Testis (tissue), 3 donors: Measurements from ENCODE around the gene FOXL2NB. TPM values are rescaled to one million over a fixed set of nuclear protein-coding genes. Genes with fewer than 3 reads are reported as not detected.

Experiments
- DNase-seq: peaks from one replicate; pipeline ENCODE4 v3.0.0-alpha.2; 2019
- H3K27ac ChIP-seq, 2 donors: fragments of 200-600 bp; sonication (generic); one replicate each; pipeline ENCODE4 v1.5.1; 2019
- H3K27me3 ChIP-seq: fragments of 200-600 bp; sonication (generic); one replicate; pipeline ENCODE4 v1.5.1; 2019
- H3K36me3 ChIP-seq: fragments of 200-600 bp; sonication (generic); one replicate; pipeline ENCODE4 v1.5.1; 2017; ENCODE audit warnings: low read depth; ENCODE audit errors: missing control alignments
- H3K4me1 ChIP-seq: fragments of 200-600 bp; sonication (generic); one replicate; pipeline ENCODE4 v1.5.1; 2019
- H3K4me3 ChIP-seq, 2 donors: fragments of 200-600 bp; sonication (generic); one replicate each; pipeline ENCODE4 v1.5.1; 2017 to 2019
- H3K9me3 ChIP-seq: fragments of 200-600 bp; sonication (generic); one replicate; pipeline ENCODE4 v1.5.1; 2017
- POLR2A ChIP-seq: fragments of 450-650 bp; IDR thresholded peaks from one replicate; pipeline ENCODE4 v1.6.1; 2017; ENCODE audit warnings: antibody characterized with exemption, mild to moderate bottlenecking, moderate library complexity
- WGBS, 2 donors: methylation state at CpG; one replicate each; pipeline ENCODE4 v1.1.5; 2018; 5-methylcytosine and 5-hydroxymethylcytosine counted together
- intact Hi-C: fragments of 100-400 bp; cut with DNase I; formaldehyde crosslinking; loops from one replicate; pipeline ENCODE4 v1.15.1; 2023; ENCODE audit warnings: low total_unique reads
- polyA plus RNA-seq: library from polyadenylated mRNA; stranded (reverse); fragments of 350-450 nt; fragmentation: Illumina TruSeq; extraction: RNeasy Lipid Tissue Mini Kit (QIAGEN cat#74804); gene quantifications from one replicate; pipeline ENCODE4 v1.2.3, GENCODE V29; 2014; ENCODE audit warnings: low read depth, low replicate concordance; ENCODE audit not compliant: insufficient read depth
- total RNA-seq, 2 donors: library from RNA; depleted of rRNA; stranded (reverse); fragments of >200 nt; gene quantifications; one replicate each; pipeline ENCODE4 v1.2.3, GENCODE V29; 2016
- TF ChIP-seq, protein P1 (sequence below), 3 experiments: fragments of 450-650 bp in 2 of 3; fragments of 200-600 bp in 1 of 3; sonication (generic) in 1 of 3; IDR thresholded peaks; one replicate each; pipeline ENCODE4 v1.5.1; 2016 to 2019; ENCODE audit warnings: antibody characterized with exemption in 3 of 3, mild to moderate bottlenecking in 2 of 3, moderate library complexity in 1 of 3

Gene FOXL2NB
- total and polyA plus RNA-seq, 3 donors from 2014 or later: 2.3 to 2.8 (median 2.7) TPM

DNA sequence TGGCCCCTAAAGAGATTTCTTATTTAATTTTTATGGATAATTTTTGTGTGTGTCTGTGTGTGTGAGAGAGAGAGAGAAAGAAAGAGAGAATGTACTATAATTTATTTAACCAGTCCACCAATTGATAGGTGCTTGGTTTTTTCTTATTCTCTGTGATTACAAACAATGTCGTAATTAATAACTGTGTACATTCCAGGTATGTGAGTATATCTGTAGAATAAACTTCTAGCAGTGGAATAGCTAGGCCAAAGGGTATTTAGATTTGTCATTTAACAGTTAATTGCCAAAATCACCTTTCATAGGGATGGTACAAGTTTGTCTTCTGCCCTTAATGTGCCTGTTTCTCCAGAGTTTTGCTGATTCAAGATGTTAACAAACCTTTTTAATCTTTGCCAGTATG, 35.4 kb upstream of the FOXL2NB start:
- intact Hi-C loops: loop anchor here (10.0 kb wide), 1 partner anchor 1733 kb away; no protein-coding TSS in a partner anchor
- DNase-seq: no peak
- H3K27ac ChIP-seq: no peak overlapping the region
- no peaks in the 10 kb centered on the region for H3K9me3 ChIP-seq
- no peaks in the 10 kb centered on the region for H3K4me1 ChIP-seq
- TF ChIP-seq, protein P1, sequence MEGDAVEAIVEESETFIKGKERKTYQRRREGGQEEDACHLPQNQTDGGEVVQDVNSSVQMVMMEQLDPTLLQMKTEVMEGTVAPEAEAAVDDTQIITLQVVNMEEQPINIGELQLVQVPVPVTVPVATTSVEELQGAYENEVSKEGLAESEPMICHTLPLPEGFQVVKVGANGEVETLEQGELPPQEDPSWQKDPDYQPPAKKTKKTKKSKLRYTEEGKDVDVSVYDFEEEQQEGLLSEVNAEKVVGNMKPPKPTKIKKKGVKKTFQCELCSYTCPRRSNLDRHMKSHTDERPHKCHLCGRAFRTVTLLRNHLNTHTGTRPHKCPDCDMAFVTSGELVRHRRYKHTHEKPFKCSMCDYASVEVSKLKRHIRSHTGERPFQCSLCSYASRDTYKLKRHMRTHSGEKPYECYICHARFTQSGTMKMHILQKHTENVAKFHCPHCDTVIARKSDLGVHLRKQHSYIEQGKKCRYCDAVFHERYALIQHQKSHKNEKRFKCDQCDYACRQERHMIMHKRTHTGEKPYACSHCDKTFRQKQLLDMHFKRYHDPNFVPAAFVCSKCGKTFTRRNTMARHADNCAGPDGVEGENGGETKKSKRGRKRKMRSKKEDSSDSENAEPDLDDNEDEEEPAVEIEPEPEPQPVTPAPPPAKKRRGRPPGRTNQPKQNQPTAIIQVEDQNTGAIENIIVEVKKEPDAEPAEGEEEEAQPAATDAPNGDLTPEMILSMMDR (IDR thresholded peaks at IDR 0.05): no peak
- no peak for TF ChIP-seq POLR2A
- no peaks in the 10 kb centered on the region for H3K36me3 ChIP-seq
- WGBS, 2 donors: 100% methylated on average over 1 of the region's 1 CpG
- H3K4me3 ChIP-seq: no peak overlapping the region
- no peaks in the 10 kb centered on the region for H3K27me3 ChIP-seq

GRCh38 chr3:138912237-138912636, 34.8 kb upstream of the FOXL2NB start:
- no peaks in the 10 kb centered on the region for H3K4me1 ChIP-seq
- no peaks in the 10 kb centered on the region for H3K9me3 ChIP-seq
- no peak overlapping the region for H3K27ac ChIP-seq
- DNase-seq: no peak
- no peak for TF ChIP-seq POLR2A
- TF ChIP-seq, protein P1 (IDR thresholded peaks at IDR 0.05): no peak
- intact Hi-C loops: loop anchor here (10.0 kb wide), 1 partner anchor 1733 kb away; no protein-coding TSS in a partner anchor
- H3K27me3 ChIP-seq: no peaks in the 10 kb centered on the region
- 68 to 70% methylated on average over 4 of the region's 4 CpGs for WGBS, 2 donors
- H3K4me3 ChIP-seq: no peak overlapping the region
- no peaks in the 10 kb centered on the region for H3K36me3 ChIP-seq

DNA sequence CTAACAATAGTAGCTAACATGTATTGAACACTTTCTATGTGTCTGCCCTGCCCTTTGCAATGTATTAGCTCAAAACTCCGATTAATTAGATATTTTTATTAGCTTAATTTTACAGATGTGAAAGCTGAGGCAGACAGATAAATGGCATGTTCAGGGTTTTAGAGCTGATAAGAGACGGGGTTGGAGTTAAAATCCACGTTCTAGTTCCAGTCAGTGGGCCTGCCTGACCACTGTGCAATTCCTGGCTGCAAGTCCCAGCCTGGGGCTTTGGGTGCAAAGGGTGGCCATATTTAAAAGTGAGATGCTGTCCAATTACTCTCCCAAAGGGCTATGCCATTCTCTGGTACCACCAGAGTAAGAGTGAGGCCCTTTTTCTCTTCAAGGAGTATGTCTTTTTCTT, 33.3 kb upstream of the FOXL2NB start:
- TF ChIP-seq POLR2A: no peak
- TF ChIP-seq, protein P1 (IDR thresholded peaks at IDR 0.05): no peak
- DNase-seq: no peak
- Histone ChIP-seq H3K27me3 (no peaks in the 10 kb centered on the region), H3K4me3 (no peak overlapping the region), H3K4me1 (no peaks in the 10 kb centered on the region), H3K9me3 (no peaks in the 10 kb centered on the region), H3K27ac (no peak overlapping the region), H3K36me3 (no peaks in the 10 kb centered on the region)
- intact Hi-C loops: loop anchor here (10.0 kb wide), 1 partner anchor 1731 kb away; no protein-coding TSS in a partner anchor
- 55 to 66% methylated on average over 3 of the region's 3 CpGs for WGBS, 2 donors

GRCh38 chr3:138914870-138915502, 32.0 kb upstream of the FOXL2NB start:
- H3K27me3 ChIP-seq: no peaks in the 10 kb centered on the region
- no peaks in the 10 kb centered on the region for H3K9me3 ChIP-seq
- peak overlapping the region; percentile 70 to 75 for H3K4me3 ChIP-seq
- no peaks in the 10 kb centered on the region for H3K36me3 ChIP-seq
- WGBS, 2 donors: 13 to 17% methylated on average over 13 to 19 of the region's 19 CpGs
- no peaks in the 10 kb centered on the region for H3K4me1 ChIP-seq
- H3K27ac ChIP-seq: peak overlapping the region in 1 of 2 donors; percentile 93
- intact Hi-C loops: loop anchor here (5.0 to 10.0 kb wide), 3 partner anchors 213 to 1730 kb away; partner anchors contain the start of gene CEP70
- no peak for TF ChIP-seq POLR2A
- TF ChIP-seq, protein P1 (IDR thresholded peaks at IDR 0.05): no peak
- DNase-seq: no peak
